ENCODE measurements around the gene CDK11A.
"Not testable (repeated sequence)": the region's sequence is repeated elsewhere in the genome, so short reads cannot be mapped to it uniquely, and the experiment has no call there.

DNA sequence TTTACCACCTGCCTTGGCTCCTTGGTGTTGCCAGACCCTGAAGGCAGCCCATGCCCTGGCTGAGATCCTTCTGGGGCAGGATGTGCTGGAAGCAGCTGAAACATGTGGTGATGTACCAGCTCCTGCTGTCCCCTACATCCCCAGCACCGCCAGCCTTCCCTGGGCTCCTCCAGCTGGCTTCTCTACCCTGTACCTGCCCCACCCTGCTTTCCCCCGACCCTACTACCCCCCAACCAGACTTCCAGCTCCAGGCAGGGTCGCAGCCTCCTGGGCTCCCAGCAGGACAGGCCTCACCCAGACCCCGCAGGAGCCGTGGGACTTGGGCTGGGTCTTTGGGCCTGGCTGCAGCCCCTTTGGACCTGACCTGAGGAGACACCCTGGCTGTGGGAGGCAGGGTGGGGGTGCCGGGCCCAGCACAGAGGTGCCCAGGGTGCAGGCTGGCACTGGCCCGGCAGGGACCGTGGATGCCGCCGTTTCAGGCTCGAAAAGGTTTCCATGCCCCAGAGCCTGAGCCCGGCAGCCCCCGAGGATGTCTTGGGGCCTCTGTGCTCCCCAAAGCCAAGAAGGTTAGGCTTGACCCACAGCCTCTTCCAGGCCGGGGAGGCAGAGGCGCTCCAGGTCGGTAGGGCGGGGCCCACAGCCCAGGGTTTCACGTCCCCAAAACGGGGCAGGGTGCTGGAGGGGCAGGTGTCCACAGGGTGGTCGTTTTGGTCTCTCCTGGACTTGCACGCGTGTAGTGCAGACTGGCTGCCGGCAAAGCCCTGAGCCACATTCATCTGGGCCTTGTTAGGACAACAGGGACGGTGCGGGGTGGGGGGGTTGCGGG lies 26.6 kb downstream of the CDK11A start:
- TF ChIP-seq, protein P1, sequence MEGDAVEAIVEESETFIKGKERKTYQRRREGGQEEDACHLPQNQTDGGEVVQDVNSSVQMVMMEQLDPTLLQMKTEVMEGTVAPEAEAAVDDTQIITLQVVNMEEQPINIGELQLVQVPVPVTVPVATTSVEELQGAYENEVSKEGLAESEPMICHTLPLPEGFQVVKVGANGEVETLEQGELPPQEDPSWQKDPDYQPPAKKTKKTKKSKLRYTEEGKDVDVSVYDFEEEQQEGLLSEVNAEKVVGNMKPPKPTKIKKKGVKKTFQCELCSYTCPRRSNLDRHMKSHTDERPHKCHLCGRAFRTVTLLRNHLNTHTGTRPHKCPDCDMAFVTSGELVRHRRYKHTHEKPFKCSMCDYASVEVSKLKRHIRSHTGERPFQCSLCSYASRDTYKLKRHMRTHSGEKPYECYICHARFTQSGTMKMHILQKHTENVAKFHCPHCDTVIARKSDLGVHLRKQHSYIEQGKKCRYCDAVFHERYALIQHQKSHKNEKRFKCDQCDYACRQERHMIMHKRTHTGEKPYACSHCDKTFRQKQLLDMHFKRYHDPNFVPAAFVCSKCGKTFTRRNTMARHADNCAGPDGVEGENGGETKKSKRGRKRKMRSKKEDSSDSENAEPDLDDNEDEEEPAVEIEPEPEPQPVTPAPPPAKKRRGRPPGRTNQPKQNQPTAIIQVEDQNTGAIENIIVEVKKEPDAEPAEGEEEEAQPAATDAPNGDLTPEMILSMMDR (IDR thresholded peaks at IDR 0.05): not testable (repeated sequence)
- TF ChIP-seq POLR2A, POLR2AphosphoS5 (IDR thresholded peaks at IDR 0.05): not testable (repeated sequence)

All from breast epithelium (tissue), 3 donors.